AG04449 (cell line): ENCODE measurements around the gene SERPINB6.

Experiments used
- CTCF ChIA-PET: fragments of 350-600 bp; formaldehyde crosslinking; extraction: SDS; loops from one replicate; lab custom pipeline; 2021; ENCODE audit warnings: antibody characterized with exemption; lab: Yijun Ruan, JAX
- POLR2A ChIA-PET: fragments of 400-600, 350-600 bp; formaldehyde crosslinking; extraction: SDS; loops from one replicate; lab custom pipeline; 2020; ENCODE audit warnings: antibody characterized with exemption, inconsistent platforms; lab: Yijun Ruan, JAX
- DNase-seq: peaks from one replicate; pipeline ENCODE4 v3.0.0-alpha.2; 2010; ENCODE audit warnings: low read depth, low spot score
- H3K4me3 ChIP-seq: 2 replicates; pipeline ENCODE4 v1.5.1; 2011; ENCODE audit warnings: low read depth, mild to moderate bottlenecking, control low read depth, low read length
- CTCF ChIP-seq: IDR thresholded peaks from one replicate; pipeline ENCODE4 v1.5.1; 2011; ENCODE audit warnings: mild to moderate bottlenecking, moderate library complexity, low read length, control low read depth, inconsistent platforms; ENCODE audit not compliant: insufficient read depth; ENCODE audit errors: missing control alignments

SERPINB6 gene

GRCh38 chr6:2963756-2964155, 7.6 kb downstream of the SERPINB6 start:
- H3K4me3 ChIP-seq, result no peak overlapping the region
- ChIA-PET POLR2A (no interaction called here), CTCF (interaction anchor here (1.7 to 2.0 kb wide), 3 partner anchors 9 to 14 kb away, joined by 4 to 37 read pairs (median 7); no protein-coding TSS in a partner anchor)
- DNase-seq, result no peak
- TF ChIP-seq CTCF, result no peak

- POLR2A ChIA-PET, result interaction anchor here (0.7 kb wide), 1 partner anchor 58 kb away, joined by 3 read pairs; no protein-coding TSS in a partner anchor
These were observed 8.7 kb downstream of the SERPINB6 start for GRCh38 chr6:2962636-2963035.

GRCh38 chr6:2962004-2962403, 9.4 kb downstream of the SERPINB6 start:
- CTCF ChIA-PET, result interaction anchor here (0.5 to 2.0 kb wide), 3 partner anchors 10 to 28 kb away, joined by 3 to 37 read pairs (median 7); no protein-coding TSS in a partner anchor
- no peak overlapping the region for H3K4me3 ChIP-seq
- DNase-seq, result no peak
- POLR2A ChIA-PET, result interaction anchor here (0.7 kb wide), 1 partner anchor 58 kb away, joined by 3 read pairs; no protein-coding TSS in a partner anchor
- no peak for TF ChIP-seq CTCF

More at GRCh38 chr6:2962636-2963035, 8.7 kb downstream of the SERPINB6 start:
- TF ChIP-seq CTCF, result no peak
- no peak overlapping the region for H3K4me3 ChIP-seq
- CTCF ChIA-PET, result interaction anchor here (0.8 to 2.0 kb wide), 4 partner anchors 8 to 29 kb away, joined by 3 to 37 read pairs (median 6); no protein-coding TSS in a partner anchor
- no peak for DNase-seq

- ChIA-PET CTCF (interaction anchor here (1.4 to 2.0 kb wide), 6 partner anchors 9 to 29 kb away, joined by 4 to 20 read pairs (median 4); no protein-coding TSS in a partner anchor), POLR2A (interaction anchor here (1.2 kb wide), 1 partner anchor 28 kb away, joined by 4 read pairs; no protein-coding TSS in a partner anchor)
- no peak for TF ChIP-seq CTCF
- DNase-seq, result no peak
- H3K4me3 ChIP-seq, result no peak overlapping the region
These were observed 9.9 kb downstream of the SERPINB6 start for GRCh38 chr6:2961506-2961905.

- no peak for TF ChIP-seq CTCF
- ChIA-PET POLR2A (interaction anchor here (1.2 kb wide), 1 partner anchor 29 kb away, joined by 4 read pairs; no protein-coding TSS in a partner anchor), CTCF (interaction anchor here (0.8 to 2.0 kb wide), 10 partner anchors 9 to 115 kb away, joined by 3 to 20 read pairs (median 4); no protein-coding TSS in a partner anchor)
- no peak overlapping the region for H3K4me3 ChIP-seq
- DNase-seq, result no peak
These were observed 10.4 kb downstream of the SERPINB6 start for GRCh38 chr6:2960935-2961334.

GRCh38 chr6:2959909-2960719, 11.3 kb downstream of the SERPINB6 start:
- TF ChIP-seq CTCF, result no peak
- CTCF ChIA-PET, result interaction anchor here (0.8 to 2.0 kb wide), 11 partner anchors 8 to 169 kb away, joined by 3 to 20 read pairs (median 4); no protein-coding TSS in a partner anchor
- no peak overlapping the region for H3K4me3 ChIP-seq
- POLR2A ChIA-PET, result interaction anchor here (1.2 kb wide), 1 partner anchor 29 kb away, joined by 4 read pairs; no protein-coding TSS in a partner anchor
- DNase-seq, result peak; percentile 45
